ENCODE measurements around the gene NFKB1. TPM values are rescaled to one million over a fixed set of nuclear protein-coding genes. Genes with fewer than 3 reads are reported as not detected.

The NFKB1 gene
- total RNA-seq, 4 donors from 2014 or later, result 18.8 to 56.3 (median 30.8) TPM

DNA sequence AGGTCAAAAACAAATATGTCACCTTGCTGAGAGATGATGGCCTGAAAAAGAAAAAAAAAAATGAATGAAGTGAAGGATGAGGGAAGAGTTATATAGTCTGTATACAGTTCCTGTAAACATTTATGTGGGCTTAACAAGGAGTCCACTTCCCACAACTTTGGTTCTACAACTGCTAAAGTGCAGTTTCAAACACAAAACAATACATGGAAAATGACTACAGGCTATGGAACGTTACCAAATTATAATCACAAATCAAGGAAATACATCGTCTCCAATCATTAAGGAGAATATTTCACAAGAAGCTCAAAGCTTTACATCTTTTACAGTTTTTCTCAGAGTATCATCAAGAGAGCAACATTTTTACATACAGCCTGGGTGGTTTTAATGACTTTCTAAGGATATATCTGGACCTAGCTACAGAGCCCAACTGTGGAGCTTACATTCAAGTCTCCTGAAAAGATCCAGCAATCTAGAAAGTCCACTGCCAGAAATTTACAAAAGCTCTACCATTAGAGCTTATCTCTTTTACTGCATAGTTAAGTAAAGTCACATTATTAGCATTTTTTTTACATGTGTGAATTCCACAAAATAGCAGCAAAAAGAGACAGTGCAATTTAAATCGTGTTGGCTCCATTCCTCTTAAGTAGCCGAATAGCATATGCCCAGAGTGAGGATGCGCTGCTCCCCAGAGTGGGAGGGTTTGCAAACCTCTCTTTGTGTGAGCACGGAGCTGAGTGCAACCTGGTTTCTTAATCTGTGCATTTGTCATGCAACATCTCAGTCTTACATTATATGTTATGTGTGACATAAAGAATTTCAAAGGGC, 131.3 kb downstream of the NFKB1 start:
- H3K36me3 ChIP-seq, result no peaks in the 10 kb centered on the region
- H3K4me3 ChIP-seq, result no peak overlapping the region
- H3K27me3 ChIP-seq, result no peaks in the 10 kb centered on the region
- no peak overlapping the region for H3K27ac ChIP-seq
- TF ChIP-seq, protein P1, sequence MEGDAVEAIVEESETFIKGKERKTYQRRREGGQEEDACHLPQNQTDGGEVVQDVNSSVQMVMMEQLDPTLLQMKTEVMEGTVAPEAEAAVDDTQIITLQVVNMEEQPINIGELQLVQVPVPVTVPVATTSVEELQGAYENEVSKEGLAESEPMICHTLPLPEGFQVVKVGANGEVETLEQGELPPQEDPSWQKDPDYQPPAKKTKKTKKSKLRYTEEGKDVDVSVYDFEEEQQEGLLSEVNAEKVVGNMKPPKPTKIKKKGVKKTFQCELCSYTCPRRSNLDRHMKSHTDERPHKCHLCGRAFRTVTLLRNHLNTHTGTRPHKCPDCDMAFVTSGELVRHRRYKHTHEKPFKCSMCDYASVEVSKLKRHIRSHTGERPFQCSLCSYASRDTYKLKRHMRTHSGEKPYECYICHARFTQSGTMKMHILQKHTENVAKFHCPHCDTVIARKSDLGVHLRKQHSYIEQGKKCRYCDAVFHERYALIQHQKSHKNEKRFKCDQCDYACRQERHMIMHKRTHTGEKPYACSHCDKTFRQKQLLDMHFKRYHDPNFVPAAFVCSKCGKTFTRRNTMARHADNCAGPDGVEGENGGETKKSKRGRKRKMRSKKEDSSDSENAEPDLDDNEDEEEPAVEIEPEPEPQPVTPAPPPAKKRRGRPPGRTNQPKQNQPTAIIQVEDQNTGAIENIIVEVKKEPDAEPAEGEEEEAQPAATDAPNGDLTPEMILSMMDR (IDR thresholded peaks at IDR 0.05), result no peak
- TF ChIP-seq POLR2A (IDR thresholded peaks at IDR 0.05), result no peak
- H3K4me1 ChIP-seq, result no peaks in the 10 kb centered on the region
- intact Hi-C loops (cut with DNase I; ENCODE audit: low total_unique reads), result no loop called here
- no peaks in the 10 kb centered on the region for H3K9me3 ChIP-seq
- DNase-seq, result no peak

DNA sequence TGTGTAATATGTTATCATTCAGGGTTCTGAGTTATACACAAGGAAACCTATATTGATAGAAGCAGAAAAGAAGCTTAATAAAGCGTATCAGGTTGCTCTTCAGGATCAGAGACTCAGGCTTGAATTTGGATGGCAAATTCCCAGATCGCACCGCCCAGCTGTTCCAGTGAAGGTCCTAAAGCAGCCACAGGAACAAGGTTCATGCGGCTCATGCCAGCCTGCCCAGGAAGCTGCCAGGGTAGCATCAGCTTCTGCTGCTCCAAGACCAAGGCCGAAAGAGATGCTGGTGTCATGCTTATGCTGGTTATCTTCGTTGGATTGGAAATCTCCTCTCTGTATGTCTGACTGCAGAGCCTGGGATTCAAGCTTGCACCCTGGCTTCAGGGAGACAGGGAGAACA, 131.9 kb downstream of the NFKB1 start:
- Histone ChIP-seq H3K27me3 (no peaks in the 10 kb centered on the region), H3K4me1 (no peaks in the 10 kb centered on the region), H3K4me3 (no peak overlapping the region), H3K27ac (no peak overlapping the region), H3K9me3 (no peaks in the 10 kb centered on the region), H3K36me3 (no peaks in the 10 kb centered on the region)
- DNase-seq, result no peak
- no peak for TF ChIP-seq POLR2A (IDR thresholded peaks at IDR 0.05)
- TF ChIP-seq, protein P1 (IDR thresholded peaks at IDR 0.05), result no peak
- intact Hi-C loops (cut with DNase I; ENCODE audit: low total_unique reads), result no loop called here

DNA sequence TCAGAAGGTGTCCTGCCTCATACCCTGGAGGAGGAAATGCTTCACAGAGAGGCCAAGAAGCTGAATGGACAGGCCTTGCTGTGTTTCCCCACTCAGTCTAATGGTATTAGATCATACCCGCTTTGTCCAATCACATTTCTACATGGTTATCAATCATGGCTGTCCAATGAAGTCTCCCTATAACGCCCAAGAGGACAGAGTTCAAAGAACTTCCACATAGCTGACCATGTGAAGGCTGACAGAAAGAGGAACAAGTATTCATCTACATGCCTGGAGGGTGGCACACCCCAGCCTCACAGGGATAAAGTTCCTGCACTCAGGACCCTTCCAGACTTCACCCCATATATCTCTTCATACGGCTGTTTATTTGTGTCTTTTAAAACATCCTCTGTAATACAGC, 136.2 kb downstream of the NFKB1 start:
- TF ChIP-seq, protein P1 (IDR thresholded peaks at IDR 0.05), result no peak
- TF ChIP-seq POLR2A (IDR thresholded peaks at IDR 0.05), result no peak
- Histone ChIP-seq H3K4me3 (no peak overlapping the region), H3K36me3 (no peaks in the 10 kb centered on the region), H3K4me1 (no peaks in the 10 kb centered on the region), H3K27me3 (no peaks in the 10 kb centered on the region), H3K9me3 (no peaks in the 10 kb centered on the region), H3K27ac (no peak overlapping the region)
- no peak for DNase-seq
- intact Hi-C loops (cut with DNase I; ENCODE audit: low total_unique reads), result no loop called here

DNA sequence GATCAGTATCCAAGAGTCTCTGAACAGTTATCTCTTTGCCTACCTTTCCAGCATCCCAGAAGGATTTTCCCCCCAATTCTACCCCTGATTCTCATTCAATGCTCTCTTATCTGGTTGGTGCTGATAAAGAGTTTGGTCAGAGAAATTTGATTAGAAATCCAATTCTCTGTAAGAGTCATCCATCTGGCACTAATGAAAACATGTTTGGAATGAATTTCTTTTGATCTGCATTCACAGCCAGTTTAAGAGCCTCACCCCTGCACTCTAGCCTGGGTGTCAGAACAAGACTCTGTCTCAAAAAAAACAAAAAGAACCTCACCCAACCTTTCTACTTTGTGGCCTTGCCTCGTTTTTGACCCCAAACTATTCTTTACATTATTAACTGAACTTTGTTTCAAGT, 137.5 kb downstream of the NFKB1 start:
- intact Hi-C loops (cut with DNase I; ENCODE audit: low total_unique reads), result no loop called here
- H3K27ac ChIP-seq, result no peak overlapping the region
- DNase-seq, result no peak
- no peaks in the 10 kb centered on the region for H3K36me3 ChIP-seq
- H3K4me1 ChIP-seq, result no peaks in the 10 kb centered on the region
- TF ChIP-seq, protein P1 (IDR thresholded peaks at IDR 0.05), result no peak
- TF ChIP-seq POLR2A (IDR thresholded peaks at IDR 0.05), result no peak
- H3K4me3 ChIP-seq, result no peak overlapping the region
- no peaks in the 10 kb centered on the region for H3K9me3 ChIP-seq
- H3K27me3 ChIP-seq, result no peaks in the 10 kb centered on the region

DNA sequence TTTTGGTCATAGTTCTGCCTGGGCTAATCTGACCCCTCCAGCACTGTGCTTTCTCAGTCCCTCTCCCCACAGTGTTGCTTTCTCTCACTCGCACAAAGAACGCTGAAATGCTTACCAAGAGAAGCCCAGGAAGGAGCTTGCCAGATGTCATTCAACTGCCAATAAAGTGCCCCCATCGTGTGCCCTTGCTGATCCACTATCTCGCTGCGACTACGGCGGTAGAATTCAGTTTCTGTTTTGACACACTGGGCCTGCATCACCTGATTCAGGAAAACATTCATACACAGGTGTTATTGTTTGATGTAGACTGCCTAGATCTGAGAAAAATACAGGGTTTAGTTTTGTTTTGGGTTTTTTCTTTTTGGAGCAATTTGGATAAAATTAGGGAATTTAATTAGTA, 138.4 kb downstream of the NFKB1 start:
- H3K27ac ChIP-seq, result no peak overlapping the region
- intact Hi-C loops (cut with DNase I; ENCODE audit: low total_unique reads), result no loop called here
- H3K27me3 ChIP-seq, result no peaks in the 10 kb centered on the region
- no peaks in the 10 kb centered on the region for H3K36me3 ChIP-seq
- no peak for TF ChIP-seq POLR2A (IDR thresholded peaks at IDR 0.05)
- TF ChIP-seq, protein P1 (IDR thresholded peaks at IDR 0.05), result no peak
- H3K9me3 ChIP-seq, result no peaks in the 10 kb centered on the region
- H3K4me3 ChIP-seq, result no peak overlapping the region
- no peak for DNase-seq
- H3K4me1 ChIP-seq, result no peaks in the 10 kb centered on the region

Measured in uterus (tissue), 4 donors.